CMK (cell line): ENCODE results near the gene INAVA.
"Not testable (repeated sequence)": the region's sequence is repeated elsewhere in the genome, so short reads cannot be mapped to it uniquely, and the experiment has no call there.

Source experiments
- DNase-seq: peaks from one replicate; pipeline ENCODE4 v3.0.0-alpha.2; 2010; ENCODE audit warnings: low read depth

INAVA gene

DNA sequence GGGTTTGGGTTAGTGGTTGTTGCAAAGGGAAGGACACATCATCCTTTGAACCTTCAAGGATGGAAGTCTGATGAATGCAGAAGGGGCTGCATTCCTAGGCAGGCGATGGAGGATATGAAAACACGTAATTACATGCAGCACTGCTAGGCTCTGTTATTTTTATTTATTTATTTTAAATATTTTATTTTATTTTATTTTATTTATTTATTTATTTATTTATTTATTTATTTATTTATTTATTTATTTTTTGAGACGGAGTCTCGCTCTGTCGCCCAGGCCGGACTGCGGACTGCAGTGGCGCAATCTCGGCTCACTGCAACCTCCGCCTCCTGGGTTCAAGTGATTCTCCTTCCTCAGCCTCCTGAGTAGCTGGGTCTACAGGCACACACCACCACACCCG, 69.2 kb downstream of the INAVA start:
- not testable (repeated sequence) for DNase-seq
